Spleen (tissue), 11 donors: ENCODE data around the gene HTR5A. TPM values are rescaled to one million over a fixed set of nuclear protein-coding genes. Genes with fewer than 3 reads are reported as not detected.
"Not testable (repeated sequence)": the region's sequence is repeated elsewhere in the genome, so short reads cannot be mapped to it uniquely, and the experiment has no call there.

Source experiments
- DNase-seq: peaks from one replicate; pipeline ENCODE4 v3.0.0-alpha.2; 2020
- H3K27ac ChIP-seq, 8 donors: fragments of 200-600 bp; sonication (generic) in 7 of 8; 1 replicate in 4 of 8; 2 replicates in 4 of 8; pipeline versions ENCODE4 v1.5.0 to v1.8.0; 2016 to 2021; ENCODE audit warnings: inconsistent platforms in 4 of 8, mild to moderate bottlenecking in 4 of 8, moderate library complexity in 1 of 8
- H3K27me3 ChIP-seq, 7 donors: fragments of 200-600 bp; sonication (generic) in 6 of 7; replicated peaks in 1 of 7; 1 replicate in 4 of 7; 2 replicates in 3 of 7; pipeline versions ENCODE4 v1.5.0 to v1.8.0; 2016 to 2021; ENCODE audit warnings: inconsistent platforms in 3 of 7, mild to moderate bottlenecking in 1 of 7
- H3K36me3 ChIP-seq, 6 donors: fragments of 200-600 bp; sonication (generic) in 5 of 6; 1 replicate in 4 of 6; 2 replicates in 2 of 6; pipeline versions ENCODE4 v1.5.0 to v1.8.0; 2016 to 2021; ENCODE audit warnings: inconsistent platforms in 2 of 6
- H3K4me1 ChIP-seq, 6 donors: fragments of 200-600 bp; sonication (generic) in 5 of 6; 1 replicate in 3 of 6; 2 replicates in 3 of 6; pipeline versions ENCODE4 v1.5.0 to v1.8.0; 2016 to 2021; ENCODE audit warnings: inconsistent platforms in 3 of 6
- H3K4me3 ChIP-seq, 8 donors: fragments of 200-600 bp; sonication (generic) in 7 of 8; 1 replicate in 4 of 8; 2 replicates in 4 of 8; pipeline versions ENCODE4 v1.5.0 to v1.8.0; 2016 to 2021; ENCODE audit warnings: inconsistent platforms in 4 of 8, mild to moderate bottlenecking in 4 of 8, moderate library complexity in 2 of 8
- H3K9me3 ChIP-seq, 8 donors: fragments of 200-600 bp; sonication (generic) in 7 of 8; 1 replicate in 4 of 8; 2 replicates in 4 of 8; pipeline versions ENCODE4 v1.5.0 to v1.8.0; 2016 to 2021; ENCODE audit warnings: inconsistent platforms in 4 of 8
- CTCF ChIP-seq, 11 experiments: fragments of 200-600 bp in 7 of 11; fragments of 450-650 bp in 4 of 11; sonication (generic) in 4 of 11; IDR thresholded peaks in 8 of 11; conservative IDR thresholded peaks in 3 of 11; 1 replicate in 7 of 11; 2 replicates in 4 of 11; pipeline versions ENCODE4 v1.4.0 to v1.8.0; 2016 to 2021; ENCODE audit warnings: antibody characterized with exemption in 11 of 11, inconsistent platforms in 4 of 11, mild to moderate bottlenecking in 1 of 11
- POLR2A ChIP-seq, 3 donors: fragments of 450-650 bp; IDR thresholded peaks; one replicate each; pipeline ENCODE4 v1.5.1; 2017; ENCODE audit warnings: antibody characterized with exemption in 3 of 3, mild to moderate bottlenecking in 1 of 3
- POLR2AphosphoS5 ChIP-seq, 3 donors: sonication (generic); formaldehyde crosslinking; IDR thresholded peaks; one replicate each; pipeline ENCODE4 v1.5.1; 2017; ENCODE audit warnings: antibody characterized with exemption in 3 of 3
- WGBS, 5 donors: extraction: QIAGEN DNeasy Blood & Tissue Kit in 3 of 5; methylation state at CpG; one replicate each; pipeline versions ENCODE4 v1.1.5 to v1.1.7; 2013 to 2018; 5-methylcytosine and 5-hydroxymethylcytosine counted together
- intact Hi-C: fragments of 100-400 bp; cut with DNase I; formaldehyde crosslinking; loops from one replicate; pipeline ENCODE4 v1.15.0; 2023; ENCODE audit warnings: low total_unique reads
- polyA plus RNA-seq, 3 donors: library from polyadenylated mRNA; stranded (reverse); fragments of 200-250 nt; gene quantifications; one replicate each; pipeline ENCODE4 v1.2.1, GENCODE V29; 2013
- total RNA-seq, 7 donors: library from RNA; depleted of rRNA in 3 of 7; stranded (reverse); fragments of >200 nt in 3 of 7; fragmentation: NEBNext Ultra II Directional in 4 of 7; extraction: Animal tissue kit (Norgen Biotek cat#: 25700) in 4 of 7; gene quantifications; one replicate each; pipeline versions ENCODE4 v1.1.0 to v1.2.1, GENCODE V29; 2016 to 2021
- donor health status: healthy with polysubstance abuse.
- donor health status: DM: no; HTN: no; CAD: no; lungs with moderate emphysema.
- donor health status: DM: no; HTN: no; CAD: no.
- donor health status: Bipolar disorder and iron deficiency.
- donor health status: healthy.
- donor health status: DM: no; HTN: no; CAD: no.
- donor health status: DM: yes; HTN: yes; CAD: no.

HTR5A gene
- total and polyA plus RNA-seq, 10 donors = not detected

- intact Hi-C loops = no loop called here
- DNase-seq = no peak
- peaks cover 0 to 16% (median 0%) of the 10 kb centered on the region in 7 donors for H3K27me3 ChIP-seq
- no peaks in the 10 kb centered on the region for H3K4me1 ChIP-seq
- no peaks in the 10 kb centered on the region for H3K36me3 ChIP-seq
- H3K4me3 ChIP-seq = no peak overlapping the region
- 64 to 82% (median 75%) methylated on average over 6 of the region's 6 CpGs for WGBS, 5 donors
- TF ChIP-seq POLR2A (IDR thresholded peaks at IDR 0.05) = no peak
- no peak for TF ChIP-seq POLR2AphosphoS5 (IDR thresholded peaks at IDR 0.05)
- TF ChIP-seq CTCF (IDR thresholded peaks at IDR 0.05 in 8 of 11, conservative IDR thresholded peaks at IDR 0.05 in 3 of 11) = no peak
- H3K27ac ChIP-seq = no peak overlapping the region
- peaks cover 0 to 10% (median 0%) of the 10 kb centered on the region in 8 donors for H3K9me3 ChIP-seq
These were observed 37.1 kb upstream of the HTR5A start for GRCh38 chr7:155032978-155033377.

GRCh38 chr7:155034495-155034894, 35.6 kb upstream of the HTR5A start:
- 85 to 95% (median 89%) methylated on average over 15 of the region's 15 CpGs for WGBS, 5 donors
- H3K36me3 ChIP-seq, intact Hi-C loops, H3K4me1 ChIP-seq, H3K4me3 ChIP-seq, H3K27ac ChIP-seq, DNase-seq: not testable (repeated sequence)
- peaks cover 0 to 21% (median 0%) of the 10 kb centered on the region in 7 donors for H3K27me3 ChIP-seq
- peaks cover 0 to 10% (median 0%) of the 10 kb centered on the region in 8 donors for H3K9me3 ChIP-seq

GRCh38 chr7:155038335-155038734, 31.8 kb upstream of the HTR5A start:
- H3K27me3 ChIP-seq = peaks cover 0 to 27% (median 0%) of the 10 kb centered on the region in 7 donors
- no peak overlapping the region for H3K4me3 ChIP-seq
- TF ChIP-seq POLR2AphosphoS5 (IDR thresholded peaks at IDR 0.05) = no peak
- TF ChIP-seq CTCF (IDR thresholded peaks at IDR 0.05 in 8 of 11, conservative IDR thresholded peaks at IDR 0.05 in 3 of 11) = no peak
- no peak for TF ChIP-seq POLR2A (IDR thresholded peaks at IDR 0.05)
- WGBS, 5 donors = 69 to 84% (median 77%) methylated on average over 4 of the region's 4 CpGs
- DNase-seq = no peak
- peaks cover 0 to 6% (median 0%) of the 10 kb centered on the region in 8 donors for H3K9me3 ChIP-seq
- no peaks in the 10 kb centered on the region for H3K4me1 ChIP-seq
- no peak overlapping the region for H3K27ac ChIP-seq
- no peaks in the 10 kb centered on the region for H3K36me3 ChIP-seq
- intact Hi-C loops = no loop called here

GRCh38 chr7:155043756-155044155, 26.4 kb upstream of the HTR5A start:
- no peak overlapping the region for H3K27ac ChIP-seq
- no peaks in the 10 kb centered on the region for H3K36me3 ChIP-seq
- intact Hi-C loops = no loop called here
- DNase-seq = no peak
- peaks cover 0 to 4% (median 0%) of the 10 kb centered on the region in 8 donors for H3K9me3 ChIP-seq
- TF ChIP-seq CTCF (IDR thresholded peaks at IDR 0.05 in 8 of 11, conservative IDR thresholded peaks at IDR 0.05 in 3 of 11) (no peak), POLR2A (IDR thresholded peaks at IDR 0.05) (no peak), POLR2AphosphoS5 (IDR thresholded peaks at IDR 0.05) (no peak)
- peaks cover 0 to 15% (median 0%) of the 10 kb centered on the region in 7 donors for H3K27me3 ChIP-seq
- no peaks in the 10 kb centered on the region for H3K4me1 ChIP-seq
- no peak overlapping the region for H3K4me3 ChIP-seq
- 60 to 67% (median 63%) methylated on average over 4 of the region's 4 CpGs for WGBS, 5 donors

GRCh38 chr7:155048006-155048405, 22.1 kb upstream of the HTR5A start:
- WGBS, 5 donors = 58 to 76% (median 69%) methylated on average over 4 of the region's 4 CpGs
- intact Hi-C loops = no loop called here
- H3K36me3 ChIP-seq = no peaks in the 10 kb centered on the region
- no peaks in the 10 kb centered on the region for H3K27me3 ChIP-seq
- no peak for TF ChIP-seq POLR2AphosphoS5 (IDR thresholded peaks at IDR 0.05)
- no peak for TF ChIP-seq POLR2A (IDR thresholded peaks at IDR 0.05)
- no peak for TF ChIP-seq CTCF (IDR thresholded peaks at IDR 0.05 in 8 of 11, conservative IDR thresholded peaks at IDR 0.05 in 3 of 11)
- DNase-seq = no peak
- H3K27ac ChIP-seq = no peak overlapping the region
- no peaks in the 10 kb centered on the region for H3K4me1 ChIP-seq
- H3K9me3 ChIP-seq = no peaks in the 10 kb centered on the region
- H3K4me3 ChIP-seq = no peak overlapping the region
